ENCODE measurements around the gene COL4A1. TPM values are rescaled to one million over a fixed set of nuclear protein-coding genes. Genes with fewer than 3 reads are reported as not detected.

COL4A1 gene
- polyA plus RNA-seq, 1 of the 3 experiments (the other 2 are of a cell fraction), result 30.3 TPM

DNA sequence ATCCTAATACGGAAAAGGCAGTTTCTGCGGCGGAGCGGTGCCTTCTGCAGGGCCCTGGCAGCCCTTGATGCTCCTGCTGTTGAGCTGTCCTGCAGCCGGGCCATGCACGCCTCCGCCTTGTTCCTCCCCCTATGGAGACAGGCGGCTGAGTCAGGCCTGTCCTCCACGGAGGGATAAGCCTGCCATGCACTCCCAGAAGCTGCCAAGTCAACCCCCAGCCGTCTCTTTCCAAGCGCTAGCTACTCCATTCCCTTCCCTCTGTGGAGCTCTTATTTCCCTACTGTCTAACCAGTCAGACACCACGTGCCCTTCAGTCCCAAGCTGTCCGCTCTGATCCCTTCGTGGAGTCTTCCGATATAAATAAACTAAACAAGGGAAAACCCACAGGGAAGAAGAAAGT, 197.0 kb downstream of the COL4A1 start:
- peak overlapping the region; percentile 4 to 73; a peak in 3 of 4 replicates for H3K27ac ChIP-seq (ENCODE audit: low read depth in 2 of 2, low read length in 1 of 2)
- CTCF ChIA-PET, result interaction anchor here (1.2 to 1.6 kb wide), 6 partner anchors 44 to 1194 kb away, joined by 4 to 12 read pairs (median 6); no protein-coding TSS in a partner anchor
- TF ChIP-seq, protein P1, sequence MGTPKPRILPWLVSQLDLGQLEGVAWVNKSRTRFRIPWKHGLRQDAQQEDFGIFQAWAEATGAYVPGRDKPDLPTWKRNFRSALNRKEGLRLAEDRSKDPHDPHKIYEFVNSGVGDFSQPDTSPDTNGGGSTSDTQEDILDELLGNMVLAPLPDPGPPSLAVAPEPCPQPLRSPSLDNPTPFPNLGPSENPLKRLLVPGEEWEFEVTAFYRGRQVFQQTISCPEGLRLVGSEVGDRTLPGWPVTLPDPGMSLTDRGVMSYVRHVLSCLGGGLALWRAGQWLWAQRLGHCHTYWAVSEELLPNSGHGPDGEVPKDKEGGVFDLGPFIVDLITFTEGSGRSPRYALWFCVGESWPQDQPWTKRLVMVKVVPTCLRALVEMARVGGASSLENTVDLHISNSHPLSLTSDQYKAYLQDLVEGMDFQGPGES (IDR thresholded peaks at IDR 0.05; ENCODE audit: low read depth, low read length), result no peak
- TF ChIP-seq FOXM1 (IDR thresholded peaks at IDR 0.05; ENCODE audit: low read depth), result no peak
- no peak for TF ChIP-seq ELF1 (IDR thresholded peaks at IDR 0.05)
- peak; percentile 44; the same call in 1 of the 2 replicates for TF ChIP-seq TCF12 (IDR thresholded peaks at IDR 0.05)
- no peak for TF ChIP-seq RAD21 (IDR thresholded peaks at IDR 0.05; ENCODE audit: low read length)
- TF ChIP-seq MXI1 (IDR thresholded peaks at IDR 0.05; ENCODE audit: low read depth, low read length), result no peak
- TF ChIP-seq CHD2 (IDR thresholded peaks at IDR 0.05; ENCODE audit: low read length, partially characterized antibody), result no peak
- TF ChIP-seq RCOR1 (IDR thresholded peaks at IDR 0.05; ENCODE audit: low read length), result no peak
- TF ChIP-seq, protein P2, sequence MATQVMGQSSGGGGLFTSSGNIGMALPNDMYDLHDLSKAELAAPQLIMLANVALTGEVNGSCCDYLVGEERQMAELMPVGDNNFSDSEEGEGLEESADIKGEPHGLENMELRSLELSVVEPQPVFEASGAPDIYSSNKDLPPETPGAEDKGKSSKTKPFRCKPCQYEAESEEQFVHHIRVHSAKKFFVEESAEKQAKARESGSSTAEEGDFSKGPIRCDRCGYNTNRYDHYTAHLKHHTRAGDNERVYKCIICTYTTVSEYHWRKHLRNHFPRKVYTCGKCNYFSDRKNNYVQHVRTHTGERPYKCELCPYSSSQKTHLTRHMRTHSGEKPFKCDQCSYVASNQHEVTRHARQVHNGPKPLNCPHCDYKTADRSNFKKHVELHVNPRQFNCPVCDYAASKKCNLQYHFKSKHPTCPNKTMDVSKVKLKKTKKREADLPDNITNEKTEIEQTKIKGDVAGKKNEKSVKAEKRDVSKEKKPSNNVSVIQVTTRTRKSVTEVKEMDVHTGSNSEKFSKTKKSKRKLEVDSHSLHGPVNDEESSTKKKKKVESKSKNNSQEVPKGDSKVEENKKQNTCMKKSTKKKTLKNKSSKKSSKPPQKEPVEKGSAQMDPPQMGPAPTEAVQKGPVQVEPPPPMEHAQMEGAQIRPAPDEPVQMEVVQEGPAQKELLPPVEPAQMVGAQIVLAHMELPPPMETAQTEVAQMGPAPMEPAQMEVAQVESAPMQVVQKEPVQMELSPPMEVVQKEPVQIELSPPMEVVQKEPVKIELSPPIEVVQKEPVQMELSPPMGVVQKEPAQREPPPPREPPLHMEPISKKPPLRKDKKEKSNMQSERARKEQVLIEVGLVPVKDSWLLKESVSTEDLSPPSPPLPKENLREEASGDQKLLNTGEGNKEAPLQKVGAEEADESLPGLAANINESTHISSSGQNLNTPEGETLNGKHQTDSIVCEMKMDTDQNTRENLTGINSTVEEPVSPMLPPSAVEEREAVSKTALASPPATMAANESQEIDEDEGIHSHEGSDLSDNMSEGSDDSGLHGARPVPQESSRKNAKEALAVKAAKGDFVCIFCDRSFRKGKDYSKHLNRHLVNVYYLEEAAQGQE (IDR thresholded peaks at IDR 0.05; ENCODE audit: low read depth, low read length), result 0 out of 2 replicates have a peak, but pooled peaks have one; percentile 40
- no peak for TF ChIP-seq JUND (IDR thresholded peaks at IDR 0.05)
- peak in 1 of 2 experiments; percentile 66; a peak in 1 of 4 replicates for TF ChIP-seq EP300 (IDR thresholded peaks at IDR 0.05; ENCODE audit: borderline replicate concordance in 1 of 2, low read depth in 1 of 2, low read length in 1 of 2)
- TF ChIP-seq, protein P3, sequence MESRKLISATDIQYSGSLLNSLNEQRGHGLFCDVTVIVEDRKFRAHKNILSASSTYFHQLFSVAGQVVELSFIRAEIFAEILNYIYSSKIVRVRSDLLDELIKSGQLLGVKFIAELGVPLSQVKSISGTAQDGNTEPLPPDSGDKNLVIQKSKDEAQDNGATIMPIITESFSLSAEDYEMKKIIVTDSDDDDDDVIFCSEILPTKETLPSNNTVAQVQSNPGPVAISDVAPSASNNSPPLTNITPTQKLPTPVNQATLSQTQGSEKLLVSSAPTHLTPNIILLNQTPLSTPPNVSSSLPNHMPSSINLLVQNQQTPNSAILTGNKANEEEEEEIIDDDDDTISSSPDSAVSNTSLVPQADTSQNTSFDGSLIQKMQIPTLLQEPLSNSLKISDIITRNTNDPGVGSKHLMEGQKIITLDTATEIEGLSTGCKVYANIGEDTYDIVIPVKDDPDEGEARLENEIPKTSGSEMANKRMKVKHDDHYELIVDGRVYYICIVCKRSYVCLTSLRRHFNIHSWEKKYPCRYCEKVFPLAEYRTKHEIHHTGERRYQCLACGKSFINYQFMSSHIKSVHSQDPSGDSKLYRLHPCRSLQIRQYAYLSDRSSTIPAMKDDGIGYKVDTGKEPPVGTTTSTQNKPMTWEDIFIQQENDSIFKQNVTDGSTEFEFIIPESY (IDR thresholded peaks at IDR 0.05; ENCODE audit: borderline replicate concordance, low read depth), result no peak
- TF ChIP-seq NRF1 (IDR thresholded peaks at IDR 0.05; ENCODE audit: low read depth, low read length), result no peak
- TF ChIP-seq MEF2A (IDR thresholded peaks at IDR 0.05; ENCODE audit: borderline replicate concordance, low read depth), result no peak
- TF ChIP-seq, protein P4, sequence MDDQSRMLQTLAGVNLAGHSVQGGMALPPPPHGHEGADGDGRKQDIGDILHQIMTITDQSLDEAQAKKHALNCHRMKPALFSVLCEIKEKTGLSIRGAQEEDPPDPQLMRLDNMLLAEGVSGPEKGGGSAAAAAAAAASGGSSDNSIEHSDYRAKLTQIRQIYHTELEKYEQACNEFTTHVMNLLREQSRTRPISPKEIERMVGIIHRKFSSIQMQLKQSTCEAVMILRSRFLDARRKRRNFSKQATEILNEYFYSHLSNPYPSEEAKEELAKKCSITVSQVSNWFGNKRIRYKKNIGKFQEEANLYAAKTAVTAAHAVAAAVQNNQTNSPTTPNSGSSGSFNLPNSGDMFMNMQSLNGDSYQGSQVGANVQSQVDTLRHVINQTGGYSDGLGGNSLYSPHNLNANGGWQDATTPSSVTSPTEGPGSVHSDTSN (IDR thresholded peaks at IDR 0.05), result peak; percentile 60
- no peak for TF ChIP-seq RXRA (IDR thresholded peaks at IDR 0.05; ENCODE audit: borderline replicate concordance, low read depth)
- no peak for TF ChIP-seq GABPA (IDR thresholded peaks at IDR 0.05; ENCODE audit: low read depth)
- no peak for TF ChIP-seq TEAD4 (IDR thresholded peaks at IDR 0.05; ENCODE audit: borderline replicate concordance, insufficient read depth)
- TF ChIP-seq, protein P5, sequence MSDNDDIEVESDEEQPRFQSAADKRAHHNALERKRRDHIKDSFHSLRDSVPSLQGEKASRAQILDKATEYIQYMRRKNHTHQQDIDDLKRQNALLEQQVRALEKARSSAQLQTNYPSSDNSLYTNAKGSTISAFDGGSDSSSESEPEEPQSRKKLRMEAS (IDR thresholded peaks at IDR 0.05; ENCODE audit: low read depth), result peak; percentile 87
- TF ChIP-seq EZH2phosphoT487 (IDR thresholded peaks at IDR 0.05; ENCODE audit: borderline replicate concordance, low read depth), result no peak
- no peak for TF ChIP-seq YY1 (IDR thresholded peaks at IDR 0.05; ENCODE audit: low read depth)
- TF ChIP-seq, protein P6, sequence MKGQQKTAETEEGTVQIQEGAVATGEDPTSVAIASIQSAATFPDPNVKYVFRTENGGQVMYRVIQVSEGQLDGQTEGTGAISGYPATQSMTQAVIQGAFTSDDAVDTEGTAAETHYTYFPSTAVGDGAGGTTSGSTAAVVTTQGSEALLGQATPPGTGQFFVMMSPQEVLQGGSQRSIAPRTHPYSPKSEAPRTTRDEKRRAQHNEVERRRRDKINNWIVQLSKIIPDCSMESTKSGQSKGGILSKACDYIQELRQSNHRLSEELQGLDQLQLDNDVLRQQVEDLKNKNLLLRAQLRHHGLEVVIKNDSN (IDR thresholded peaks at IDR 0.05; ENCODE audit: borderline replicate concordance, low read depth), result peak; percentile 56; the same call in 1 of the 2 replicates
- TF ChIP-seq FOSL2 (IDR thresholded peaks at IDR 0.05; ENCODE audit: borderline replicate concordance, low read depth), result peak; percentile 27; the same call in 1 of the 2 replicates
- TF ChIP-seq GATA2 (CRISPR knock-in tag; IDR thresholded peaks at IDR 0.05), result no peak

More for the DNA sequence above, 197.0 kb downstream of the COL4A1 start:
- H3K79me2 ChIP-seq (ENCODE audit: insufficient read depth), result no peaks in the 10 kb centered on the region
- peaks cover 14% of the 10 kb centered on the region for H3F3A ChIP-seq (replicated peaks; ENCODE audit: insufficient read depth)
- no peak overlapping the region; the same call in 1 of the 2 replicates for H3K9ac ChIP-seq
- no peaks in the 10 kb centered on the region for H3K9me2 ChIP-seq
- H3K4me2 ChIP-seq, result peak overlapping the region; percentile 67
- no peak overlapping the region for H3K4me3 ChIP-seq (ENCODE audit: low read depth in 2 of 2, low read length in 1 of 2)
- WGBS (ENCODE audit: low lambda C conversion rate), result 57% methylated on average over 15 of the region's 15 CpGs
- no peaks in the 10 kb centered on the region for H3K36me3 ChIP-seq (replicated peaks in 1 of 2; ENCODE audit: control insufficient read depth in 1 of 2, insufficient read depth in 2 of 2, low read length in 1 of 2)
- POLR2A ChIA-PET, result no interaction called here
- no peaks in the 10 kb centered on the region for H4K20me1 ChIP-seq (ENCODE audit: insufficient read depth)
- no peaks in the 10 kb centered on the region for H3K9me3 ChIP-seq
- peak overlapping the region; percentile 90 for H2AFZ ChIP-seq (ENCODE audit: low read depth)
- H3K27me3 ChIP-seq (ENCODE audit: insufficient read depth), result no peaks in the 10 kb centered on the region
- no peak for DNase-seq
- peaks cover 6 to 25% of the 10 kb centered on the region in 2 experiments; a peak in 3 of 4 replicates for H3K4me1 ChIP-seq (ENCODE audit: control insufficient read depth in 1 of 2, insufficient read depth in 2 of 2, low read depth in 1 of 2, low read length in 1 of 2)
